22Rv1 (cell line): ENCODE data around the gene SLC23A1.

ENCODE experiments used
- H3K27ac ChIP-seq: fragments of 450-650 bp; 2 replicates; pipeline ENCODE4 v1.5.1; 2017
- CTCF ChIP-seq: fragments of 450-650 bp; IDR thresholded peaks from 2 replicates; pipeline ENCODE4 v1.5.1; 2017; ENCODE audit warnings: mild to moderate bottlenecking
- ZFX ChIP-seq: fragments of 450-650 bp; IDR thresholded peaks from 2 replicates; pipeline ENCODE4 v1.6.1; 2017; ENCODE audit warnings: antibody characterized with exemption, borderline replicate concordance

SLC23A1 gene

GRCh38 chr5:139392678-139393496 lies 9.8 kb upstream of the SLC23A1 start:
- H3K27ac ChIP-seq: no peak overlapping the region
- no peak for TF ChIP-seq ZFX
- no peak for TF ChIP-seq CTCF

GRCh38 chr5:139392324-139392677 lies 9.2 kb upstream of the SLC23A1 start:
- TF ChIP-seq ZFX (no peak), CTCF (no peak)
- no peak overlapping the region for H3K27ac ChIP-seq

GRCh38 chr5:139391570-139392323 lies 8.7 kb upstream of the SLC23A1 start:
- TF ChIP-seq ZFX (no peak), CTCF (no peak)
- 0 out of 2 replicates have a peak overlapping the region, but pooled peaks have one; percentile 7 for H3K27ac ChIP-seq

GRCh38 chr5:139390639-139391569 lies 7.8 kb upstream of the SLC23A1 start:
- TF ChIP-seq CTCF: no peak
- TF ChIP-seq ZFX: no peak
- peak overlapping the region; percentile 96; the same call in 1 of the 2 replicates for H3K27ac ChIP-seq

GRCh38 chr5:139389701-139390638 lies 6.9 kb upstream of the SLC23A1 start, which contains the start of gene MZB1:
MZB1 (minus strand) TSS chr5:139389913; CDS start chr5:139389856, 57 bp downstream.
- TF ChIP-seq CTCF (no peak), ZFX (no peak)
- H3K27ac ChIP-seq: peak within 1 kb of the TSS; percentile 96

GRCh38 chr5:139388198-139388821 lies 5.2 kb upstream of the SLC23A1 start:
- peak overlapping the region; percentile 96 for H3K27ac ChIP-seq
- no peak for TF ChIP-seq ZFX
- peak; percentile 22; the same call in 1 of the 2 replicates for TF ChIP-seq CTCF
